Uterus (tissue), 4 donors: ENCODE results near the gene RRAGD. TPM values are rescaled to one million over a fixed set of nuclear protein-coding genes. Genes with fewer than 3 reads are reported as not detected.

ENCODE experiments used
- DNase-seq, 2 donors: peaks; one replicate each; pipeline ENCODE4 v3.0.0-alpha.2; 2019 to 2020
- H3K27ac ChIP-seq, 2 donors: fragments of 200-600 bp; sonication (generic); 1 replicate in 1 of 2; 2 replicates in 1 of 2; pipeline ENCODE4 v1.5.1; 2016 to 2018
- H3K27me3 ChIP-seq, 2 donors: fragments of 200-600 bp; sonication (generic); one replicate each; pipeline ENCODE4 v1.5.1; 2018 to 2019; ENCODE audit warnings: control low read depth in 1 of 2
- H3K36me3 ChIP-seq, 2 donors: fragments of 200-600 bp; sonication (generic); one replicate each; pipeline ENCODE4 v1.5.1; 2019; ENCODE audit warnings: control low read depth in 1 of 2
- H3K4me1 ChIP-seq, 2 donors: fragments of 200-600 bp; sonication (generic); one replicate each; pipeline ENCODE4 v1.5.1; 2018 to 2019; ENCODE audit warnings: control low read depth in 1 of 2
- H3K4me3 ChIP-seq, 2 donors: fragments of 200-600 bp; sonication (generic); 1 replicate in 1 of 2; 2 replicates in 1 of 2; pipeline ENCODE4 v1.5.1; 2018 to 2019; ENCODE audit warnings: mild to moderate bottlenecking in 1 of 2
- H3K9me3 ChIP-seq, 2 donors: fragments of 200-600 bp; sonication (generic); one replicate each; pipeline ENCODE4 v1.5.1; 2019; ENCODE audit warnings: control low read depth in 1 of 2
- CTCF ChIP-seq, 4 experiments: fragments of 200-600 bp in 2 of 4; fragments of 450-650 bp in 2 of 4; sonication (generic) in 2 of 4; IDR thresholded peaks; one replicate each; pipeline ENCODE4 v1.5.1; 2016 to 2019; ENCODE audit warnings: antibody characterized with exemption in 4 of 4, mild to moderate bottlenecking in 2 of 4, moderate library complexity in 1 of 4
- POLR2A ChIP-seq, 2 donors: fragments of 450-650 bp; IDR thresholded peaks; one replicate each; pipeline ENCODE4 v1.6.1; 2016; ENCODE audit warnings: antibody characterized with exemption in 2 of 2, mild to moderate bottlenecking in 1 of 2, moderate library complexity in 1 of 2
- intact Hi-C: fragments of 100-400 bp; cut with DNase I; formaldehyde crosslinking; loops from one replicate; pipeline ENCODE4 v1.15.1; 2023; ENCODE audit warnings: low total_unique reads
- total RNA-seq, 4 donors: library from RNA; depleted of rRNA in 3 of 4; stranded (reverse); fragments of >200 nt in 3 of 4; gene quantifications; one replicate each; pipeline versions ENCODE4 v1.1.0 to v1.2.4, GENCODE V29; 2014 to 2023
- donor health status: DM: yes; HTN: yes; CAD: no.

Gene RRAGD
- total RNA-seq, 4 donors from 2014 or later: 0.26 to 6.5 (median 3.6) TPM

- Histone ChIP-seq H3K27ac (no peak overlapping the region), H3K4me3 (no peak overlapping the region), H3K4me1 (no peaks in the 10 kb centered on the region), H3K27me3 (no peaks in the 10 kb centered on the region), H3K36me3 (no peaks in the 10 kb centered on the region), H3K9me3 (no peaks in the 10 kb centered on the region)
- no peak for DNase-seq
- intact Hi-C loops: no loop called here
- no peak for TF ChIP-seq POLR2A (IDR thresholded peaks at IDR 0.05)
- TF ChIP-seq CTCF (IDR thresholded peaks at IDR 0.05): no peak
These were observed 81.2 kb downstream of the RRAGD start for GRCh38 chr6:89330910-89331309.

DNA sequence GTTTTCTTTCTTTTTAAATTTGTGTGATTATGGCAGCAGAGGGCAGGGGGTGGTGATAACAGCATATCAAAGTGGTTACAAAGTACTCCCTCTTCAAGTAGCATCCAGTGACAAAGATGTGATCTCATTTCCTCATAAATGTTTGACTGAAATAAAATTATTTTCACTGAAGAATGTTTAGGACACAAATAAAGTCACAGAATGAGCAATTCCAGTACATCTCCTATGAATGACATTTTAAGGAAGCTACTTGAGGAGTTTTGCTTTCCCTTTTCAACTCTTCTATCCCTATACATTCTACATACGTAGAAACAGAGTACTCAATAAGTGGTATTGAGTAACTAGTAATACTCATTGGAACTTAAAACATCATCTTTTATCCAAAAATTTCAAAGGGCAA lies 83.1 kb downstream of the RRAGD start:
- no peaks in the 10 kb centered on the region for H3K4me1 ChIP-seq
- H3K27ac ChIP-seq: no peak overlapping the region
- H3K9me3 ChIP-seq: no peaks in the 10 kb centered on the region
- TF ChIP-seq CTCF (IDR thresholded peaks at IDR 0.05) (no peak), POLR2A (IDR thresholded peaks at IDR 0.05) (no peak)
- no peaks in the 10 kb centered on the region for H3K36me3 ChIP-seq
- DNase-seq: no peak
- H3K27me3 ChIP-seq: no peaks in the 10 kb centered on the region
- intact Hi-C loops: no loop called here
- no peak overlapping the region for H3K4me3 ChIP-seq

DNA sequence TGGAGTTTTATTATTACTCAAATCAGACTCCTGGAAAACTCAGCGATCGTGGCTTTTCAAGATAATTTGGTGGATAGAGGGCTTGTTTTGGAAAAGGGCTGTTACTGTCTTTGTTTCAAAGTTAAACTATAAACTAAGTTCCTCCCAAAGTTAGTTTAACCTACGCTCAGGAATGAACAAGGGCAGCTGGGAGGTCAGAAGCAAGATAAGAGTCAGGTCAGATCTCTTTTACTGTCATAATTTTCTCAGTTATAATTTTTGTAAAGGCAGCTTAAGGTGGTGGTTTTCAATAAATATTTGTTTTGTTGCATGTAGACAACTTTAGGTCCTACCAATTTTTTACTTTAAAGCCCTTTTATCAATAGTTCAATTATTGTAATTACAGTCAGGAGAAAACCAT lies 87.8 kb downstream of the RRAGD start:
- Histone ChIP-seq H3K4me3 (no peak overlapping the region), H3K9me3 (no peaks in the 10 kb centered on the region), H3K4me1 (no peaks in the 10 kb centered on the region), H3K27ac (no peak overlapping the region), H3K36me3 (no peaks in the 10 kb centered on the region), H3K27me3 (no peaks in the 10 kb centered on the region)
- no peak for TF ChIP-seq POLR2A (IDR thresholded peaks at IDR 0.05)
- intact Hi-C loops: no loop called here
- DNase-seq: no peak

- no peaks in the 10 kb centered on the region for H3K9me3 ChIP-seq
- DNase-seq: no peak
- H3K4me3 ChIP-seq: no peak overlapping the region
- no peaks in the 10 kb centered on the region for H3K36me3 ChIP-seq
- no peak overlapping the region for H3K27ac ChIP-seq
- no peaks in the 10 kb centered on the region for H3K27me3 ChIP-seq
- no peak for TF ChIP-seq POLR2A (IDR thresholded peaks at IDR 0.05)
- intact Hi-C loops: no loop called here
- no peaks in the 10 kb centered on the region for H3K4me1 ChIP-seq
These were observed 88.5 kb downstream of the RRAGD start for GRCh38 chr6:89323511-89323971.

- Histone ChIP-seq H3K27me3 (no peaks in the 10 kb centered on the region), H3K4me1 (no peaks in the 10 kb centered on the region), H3K36me3 (no peaks in the 10 kb centered on the region), H3K4me3 (no peak overlapping the region), H3K27ac (no peak overlapping the region), H3K9me3 (no peaks in the 10 kb centered on the region)
- no peak for TF ChIP-seq CTCF (IDR thresholded peaks at IDR 0.05)
- TF ChIP-seq POLR2A (IDR thresholded peaks at IDR 0.05): no peak
- no peak for DNase-seq
- intact Hi-C loops: no loop called here
These were observed 90.7 kb downstream of the RRAGD start for GRCh38 chr6:89321131-89321970.

DNA sequence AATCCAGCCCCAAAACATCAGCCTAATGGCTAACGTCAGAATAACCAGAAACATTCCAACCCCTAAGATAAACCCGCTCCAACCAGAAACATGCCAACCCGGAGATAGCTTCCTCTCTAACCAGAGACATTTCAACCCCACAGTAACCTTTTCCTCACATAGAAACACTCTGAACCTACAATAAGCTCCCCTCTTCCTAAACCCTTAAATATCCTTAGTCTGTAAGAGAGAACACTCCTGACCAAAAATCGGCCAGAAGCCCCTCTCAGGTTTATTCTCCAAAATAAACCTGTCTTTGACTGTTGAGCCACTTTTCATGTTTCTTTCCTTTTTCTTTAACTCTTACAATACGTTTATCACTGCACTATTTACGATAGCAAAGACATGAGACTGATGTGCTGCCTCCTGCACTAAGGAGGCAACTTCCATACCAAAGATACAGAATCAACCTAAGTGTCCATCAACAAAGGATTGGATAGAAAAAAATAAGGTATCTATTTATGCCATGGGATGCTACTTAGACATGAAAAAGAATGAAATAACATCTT lies 92.0 kb downstream of the RRAGD start:
- H3K4me3 ChIP-seq: no peak overlapping the region
- DNase-seq: no peak
- no peaks in the 10 kb centered on the region for H3K9me3 ChIP-seq
- H3K4me1 ChIP-seq: no peaks in the 10 kb centered on the region
- H3K36me3 ChIP-seq: no peaks in the 10 kb centered on the region
- no peak for TF ChIP-seq CTCF (IDR thresholded peaks at IDR 0.05)
- TF ChIP-seq POLR2A (IDR thresholded peaks at IDR 0.05): no peak
- H3K27me3 ChIP-seq: no peaks in the 10 kb centered on the region
- no peak overlapping the region for H3K27ac ChIP-seq
- intact Hi-C loops: no loop called here
